ENCODE data around the gene BMP4. TPM values are rescaled to one million over a fixed set of nuclear protein-coding genes. Genes with fewer than 3 reads are reported as not detected.

The BMP4 gene
- total RNA-seq, 1 experiment from 2014 or later, result 12.2 TPM

DNA sequence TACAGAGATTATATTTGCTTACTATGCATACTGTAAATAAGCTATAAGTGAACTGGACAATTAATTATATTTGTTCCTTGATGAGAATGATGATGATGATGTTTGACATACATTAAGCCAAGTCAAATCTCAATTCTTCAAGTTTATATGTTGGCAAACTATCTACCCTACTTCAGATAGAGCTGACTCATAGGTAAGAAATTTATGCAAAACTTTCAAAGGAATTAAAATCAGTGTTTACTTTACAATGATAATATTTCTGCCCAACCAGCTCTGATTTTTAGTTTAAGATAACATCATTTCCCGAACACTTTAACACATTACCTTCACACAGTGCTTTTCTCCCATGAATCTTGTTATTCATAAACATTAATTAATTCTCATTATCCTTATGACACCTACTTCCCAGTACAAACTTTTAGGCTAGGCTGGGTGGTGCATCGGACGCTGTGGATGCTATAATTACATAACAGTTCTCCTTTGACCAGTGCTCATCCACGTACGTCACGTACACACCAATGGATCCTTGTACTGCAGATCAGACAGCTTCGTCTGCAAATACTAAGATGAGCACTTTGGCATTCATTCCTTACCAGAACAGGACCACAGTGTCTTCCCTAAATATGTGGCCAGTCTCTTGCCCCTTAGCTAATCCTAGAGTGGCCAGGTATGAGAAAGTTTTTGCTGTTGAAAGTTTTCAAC lies 18.3 kb downstream of the BMP4 start:
- no peak overlapping the region for H3K56ac ChIP-seq (ENCODE audit: insufficient read length, low read depth, low read length)
- no peak overlapping the region for H4K8ac ChIP-seq (replicated peaks; ENCODE audit: insufficient read length, low read depth, low read length)
- no peak for DNase-seq
- H3K4ac ChIP-seq (ENCODE audit: low read depth, low read length), result no peak overlapping the region
- no peaks in the 10 kb centered on the region for H3K27me3 ChIP-seq (ENCODE audit: insufficient read depth, low read length)
- no peak overlapping the region for H3K27ac ChIP-seq (ENCODE audit: insufficient read length, low read depth, low read length)
- Mint-ChIP-seq H3K9me3 (no peaks in the 10 kb centered on the region; a peak in 2 of 5 replicates), H3K27me3 (ENCODE audit: low read depth) (no peaks in the 10 kb centered on the region), H3K4me1 (peaks cover 14 to 20% of the 10 kb centered on the region in 2 experiments), H3K36me3 (ENCODE audit: insufficient read depth in 1 of 3, low read depth in 3 of 3) (no peaks in the 10 kb centered on the region; a peak in 1 of 7 replicates), H3K27ac (no peak overlapping the region), H3K4me3 (no peak overlapping the region)
- H4K20me1 ChIP-seq (ENCODE audit: control insufficient read depth, insufficient read depth, insufficient read length), result no peaks in the 10 kb centered on the region
- no peak overlapping the region for H2BK5ac ChIP-seq (ENCODE audit: insufficient read length, low read length)
- H3K4me2 ChIP-seq (ENCODE audit: insufficient read depth, insufficient read length, low read length), result no peak overlapping the region
- TF ChIP-seq, protein P1, sequence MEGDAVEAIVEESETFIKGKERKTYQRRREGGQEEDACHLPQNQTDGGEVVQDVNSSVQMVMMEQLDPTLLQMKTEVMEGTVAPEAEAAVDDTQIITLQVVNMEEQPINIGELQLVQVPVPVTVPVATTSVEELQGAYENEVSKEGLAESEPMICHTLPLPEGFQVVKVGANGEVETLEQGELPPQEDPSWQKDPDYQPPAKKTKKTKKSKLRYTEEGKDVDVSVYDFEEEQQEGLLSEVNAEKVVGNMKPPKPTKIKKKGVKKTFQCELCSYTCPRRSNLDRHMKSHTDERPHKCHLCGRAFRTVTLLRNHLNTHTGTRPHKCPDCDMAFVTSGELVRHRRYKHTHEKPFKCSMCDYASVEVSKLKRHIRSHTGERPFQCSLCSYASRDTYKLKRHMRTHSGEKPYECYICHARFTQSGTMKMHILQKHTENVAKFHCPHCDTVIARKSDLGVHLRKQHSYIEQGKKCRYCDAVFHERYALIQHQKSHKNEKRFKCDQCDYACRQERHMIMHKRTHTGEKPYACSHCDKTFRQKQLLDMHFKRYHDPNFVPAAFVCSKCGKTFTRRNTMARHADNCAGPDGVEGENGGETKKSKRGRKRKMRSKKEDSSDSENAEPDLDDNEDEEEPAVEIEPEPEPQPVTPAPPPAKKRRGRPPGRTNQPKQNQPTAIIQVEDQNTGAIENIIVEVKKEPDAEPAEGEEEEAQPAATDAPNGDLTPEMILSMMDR (conservative IDR thresholded peaks at IDR 0.05), result no peak
- no peak overlapping the region for H4K91ac ChIP-seq (ENCODE audit: insufficient read length, low read depth, low read length)
- H2BK20ac ChIP-seq (ENCODE audit: low read depth, low read length, poor library complexity, severe bottlenecking), result no peak overlapping the region
- 0 out of 2 replicates have a peak, but pooled peaks cover 5% of the 10 kb centered on the region for H3K4me1 ChIP-seq (ENCODE audit: insufficient read depth, low read length)
- WGBS (ENCODE audit: extremely low coverage, insufficient read length, low lambda C conversion rate), result 100% methylated on average over 1 of the region's 7 CpGs
- H3K9me3 ChIP-seq (ENCODE audit: control insufficient read depth, low read depth, low read length), result no peaks in the 10 kb centered on the region
- no peak overlapping the region for H3K9ac ChIP-seq (ENCODE audit: extremely low read depth, insufficient read length, low read length)
- no peaks in the 10 kb centered on the region for H3K23me2 ChIP-seq (ENCODE audit: insufficient read length, low read depth, low read length, poor library complexity, severe bottlenecking)
- no peak overlapping the region for H3K14ac ChIP-seq (ENCODE audit: insufficient read depth, low read length)
- no peak overlapping the region for H3K18ac ChIP-seq (ENCODE audit: insufficient read length, low read depth, low read length)
- H2AK5ac ChIP-seq (ENCODE audit: insufficient read length, low read length), result no peak overlapping the region
- H3K23ac ChIP-seq (ENCODE audit: insufficient read length, low read depth, low read length), result no peak overlapping the region
- H2BK12ac ChIP-seq (ENCODE audit: insufficient read length, low read depth, low read length), result no peak overlapping the region
- no peak overlapping the region for H3T11ph ChIP-seq (ENCODE audit: low read length)
- H3K79me1 ChIP-seq (ENCODE audit: insufficient read depth, low read depth, low read length, poor library complexity, severe bottlenecking), result no peaks in the 10 kb centered on the region
- H3K79me2 ChIP-seq (ENCODE audit: insufficient read depth, low read length), result 0 out of 2 replicates have a peak, but pooled peaks cover 2% of the 10 kb centered on the region
- H4K5ac ChIP-seq (ENCODE audit: insufficient read length, low read depth, low read length), result no peak overlapping the region
- H2BK120ac ChIP-seq (ENCODE audit: low read depth, low read length, poor library complexity, severe bottlenecking), result no peak overlapping the region
- H2BK15ac ChIP-seq (ENCODE audit: low read depth, low read length), result no peak overlapping the region
- no peak overlapping the region for H2AFZ ChIP-seq (ENCODE audit: low read length)

Data from H9 (cell line).